ENCODE results near the gene RO60.

RO60 gene

GRCh38 chr1:193060938-193061337 lies 1.5 kb downstream of the RO60 start:
- no peak for DNase-seq (ENCODE audit: low spot score)

GRCh38 chr1:193062698-193063463 lies 3.5 kb downstream of the RO60 start:
- DNase-seq (ENCODE audit: low spot score) = no peak

- DNase-seq (ENCODE audit: low spot score) = no peak
These were observed 6.5 kb downstream of the RO60 start for GRCh38 chr1:193065954-193066353.

- no peak for DNase-seq (ENCODE audit: low spot score)
These were observed 7.2 kb downstream of the RO60 start for GRCh38 chr1:193066606-193067005.

GRCh38 chr1:193068013-193068412 lies 8.6 kb downstream of the RO60 start:
- no peak for DNase-seq (ENCODE audit: low spot score)

GRCh38 chr1:193069748-193070385 lies 10.5 kb downstream of the RO60 start:
- peak; percentile 10 for DNase-seq (ENCODE audit: low spot score)

GRCh38 chr1:193070386-193070753 lies 11.0 kb downstream of the RO60 start:
- no peak for DNase-seq (ENCODE audit: low spot score)

- no peak for DNase-seq (ENCODE audit: low spot score)
These were observed 11.5 kb downstream of the RO60 start for GRCh38 chr1:193070942-193071341.

- DNase-seq (ENCODE audit: low spot score) = no peak
These were observed 18.6 kb downstream of the RO60 start for GRCh38 chr1:193077991-193078390.

GRCh38 chr1:193079187-193079586 lies 19.8 kb downstream of the RO60 start:
- DNase-seq (ENCODE audit: low spot score) = no peak

GRCh38 chr1:193083365-193084088 lies 24.1 kb downstream of the RO60 start:
- DNase-seq (ENCODE audit: low spot score) = no peak

- no peak for DNase-seq (ENCODE audit: low spot score)
These were observed 25.9 kb downstream of the RO60 start for GRCh38 chr1:193085263-193085662.

- DNase-seq (ENCODE audit: low spot score) = no peak
These were observed 26.9 kb downstream of the RO60 start for GRCh38 chr1:193086342-193086741.

GRCh38 chr1:193087893-193088292 lies 28.5 kb downstream of the RO60 start:
- DNase-seq (ENCODE audit: low spot score) = no peak

- DNase-seq (ENCODE audit: low spot score) = no peak
These were observed 31.5 kb downstream of the RO60 start for GRCh38 chr1:193090865-193091264.

- no peak for DNase-seq (ENCODE audit: low spot score)
These were observed 34.7 kb downstream of the RO60 start for GRCh38 chr1:193094112-193094511.

GRCh38 chr1:193102662-193103061 lies 43.2 kb downstream of the RO60 start:
- no peak for DNase-seq (ENCODE audit: low spot score)

GRCh38 chr1:193103759-193104501 lies 44.5 kb downstream of the RO60 start:
- no peak for DNase-seq (ENCODE audit: low spot score)

- peak; percentile 32 for DNase-seq (ENCODE audit: low spot score)
These were observed 45.1 kb downstream of the RO60 start for GRCh38 chr1:193104502-193104906.

- DNase-seq (ENCODE audit: low spot score) = peak; percentile 76
These were observed 45.8 kb downstream of the RO60 start, which contains the start of gene GLRX2 for GRCh38 chr1:193104907-193105820. GLRX2 (minus strand) TSS chr1:193105414; CDS start chr1:193105382, 32 bp downstream.

- DNase-seq (ENCODE audit: low spot score) = no peak
These were observed 46.4 kb downstream of the RO60 start for GRCh38 chr1:193105821-193106177.

Measured in HuH-7 (cell line).